ENCODE data around the gene CDX1. TPM values are rescaled to one million over a fixed set of nuclear protein-coding genes. Genes with fewer than 3 reads are reported as not detected.

CDX1 gene
- total and polyA plus RNA-seq, 12 donors, result 0.13 to 0.32 TPM; not detected in 10

DNA sequence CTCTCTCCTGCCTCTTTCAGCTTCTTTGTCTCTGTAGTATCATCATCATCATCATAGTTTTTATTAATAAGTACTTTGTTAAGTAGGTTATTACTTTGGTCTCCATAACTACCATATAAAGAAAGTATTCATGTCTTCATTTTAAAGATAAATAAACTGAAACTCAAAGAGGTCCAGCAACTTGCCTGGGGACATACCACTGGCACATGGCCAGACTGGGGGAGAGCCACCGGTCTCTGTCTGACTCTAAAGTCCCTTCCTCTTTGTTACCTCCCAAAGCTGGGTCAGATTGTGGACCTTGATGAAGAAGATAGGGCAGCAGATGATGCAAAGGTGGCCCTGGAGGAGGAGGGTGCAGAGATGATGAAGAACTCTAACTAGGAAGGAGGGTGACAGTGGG, 8.5 kb downstream of the CDX1 start:
- ATAC-seq, result no peak
- DNase-seq, result no peak
- no peaks in the 10 kb centered on the region for H3K9me3 ChIP-seq
- WGBS, 2 donors, result 41 to 62% methylated on average over 1 of the region's 1 CpG
- TF ChIP-seq, protein P1, sequence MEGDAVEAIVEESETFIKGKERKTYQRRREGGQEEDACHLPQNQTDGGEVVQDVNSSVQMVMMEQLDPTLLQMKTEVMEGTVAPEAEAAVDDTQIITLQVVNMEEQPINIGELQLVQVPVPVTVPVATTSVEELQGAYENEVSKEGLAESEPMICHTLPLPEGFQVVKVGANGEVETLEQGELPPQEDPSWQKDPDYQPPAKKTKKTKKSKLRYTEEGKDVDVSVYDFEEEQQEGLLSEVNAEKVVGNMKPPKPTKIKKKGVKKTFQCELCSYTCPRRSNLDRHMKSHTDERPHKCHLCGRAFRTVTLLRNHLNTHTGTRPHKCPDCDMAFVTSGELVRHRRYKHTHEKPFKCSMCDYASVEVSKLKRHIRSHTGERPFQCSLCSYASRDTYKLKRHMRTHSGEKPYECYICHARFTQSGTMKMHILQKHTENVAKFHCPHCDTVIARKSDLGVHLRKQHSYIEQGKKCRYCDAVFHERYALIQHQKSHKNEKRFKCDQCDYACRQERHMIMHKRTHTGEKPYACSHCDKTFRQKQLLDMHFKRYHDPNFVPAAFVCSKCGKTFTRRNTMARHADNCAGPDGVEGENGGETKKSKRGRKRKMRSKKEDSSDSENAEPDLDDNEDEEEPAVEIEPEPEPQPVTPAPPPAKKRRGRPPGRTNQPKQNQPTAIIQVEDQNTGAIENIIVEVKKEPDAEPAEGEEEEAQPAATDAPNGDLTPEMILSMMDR (IDR thresholded peaks at IDR 0.05), result no peak
- H3K27me3 ChIP-seq, result peaks cover 0 to 3% (median 0%) of the 10 kb centered on the region in 7 donors
- peaks cover under 1 to 24% (median 5%) of the 10 kb centered on the region in 9 donors for H3K4me1 ChIP-seq
- H3K27ac ChIP-seq, result no peak overlapping the region
- intact Hi-C loops (cut with DNase I), result loop anchor here in 1 of 10 donors (10.0 kb wide), 1 partner anchor 360 kb away; no protein-coding TSS in a partner anchor
- no peaks in the 10 kb centered on the region for H3K36me3 ChIP-seq
- no peak overlapping the region for H3K4me3 ChIP-seq

DNA sequence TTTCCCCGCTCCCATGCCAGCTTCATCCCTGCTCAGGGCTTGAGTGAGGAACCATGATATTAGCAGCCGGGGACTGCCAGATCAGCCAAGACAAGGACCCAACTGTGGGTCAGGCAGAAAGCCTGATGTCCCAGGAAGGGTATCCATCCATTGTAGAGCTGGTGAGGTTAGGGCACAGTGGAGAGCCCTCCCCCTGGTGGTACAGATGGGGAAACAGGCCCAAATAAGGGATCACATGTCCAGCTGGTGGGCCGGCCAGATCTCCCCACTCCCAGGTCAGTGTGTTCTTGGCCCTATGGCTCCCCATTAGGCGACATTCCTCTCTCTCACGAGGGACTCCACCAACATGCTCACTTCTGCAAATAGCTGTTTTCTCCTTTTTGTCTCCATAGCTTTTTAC, 9.0 kb downstream of the CDX1 start:
- DNase-seq (no peak), ATAC-seq (no peak)
- TF ChIP-seq, protein P1 (IDR thresholded peaks at IDR 0.05), result peak in 7 of 9 donors; percentile 18 to 40 (median 34)
- Histone ChIP-seq H3K27ac (peak overlapping the region in 2 of 10 donors; percentile 1 to 21), H3K4me1 (peaks cover 5 to 28% (median 10%) of the 10 kb centered on the region in 9 donors), H3K27me3 (no peaks in the 10 kb centered on the region), H3K36me3 (no peaks in the 10 kb centered on the region), H3K9me3 (no peaks in the 10 kb centered on the region), H3K4me3 (no peak overlapping the region)
- intact Hi-C loops (cut with DNase I), result loop anchor here in 1 of 10 donors (10.0 kb wide), 1 partner anchor 359 kb away; no protein-coding TSS in a partner anchor
- WGBS, 2 donors, result 78 to 80% methylated on average over 5 of the region's 5 CpGs

DNA sequence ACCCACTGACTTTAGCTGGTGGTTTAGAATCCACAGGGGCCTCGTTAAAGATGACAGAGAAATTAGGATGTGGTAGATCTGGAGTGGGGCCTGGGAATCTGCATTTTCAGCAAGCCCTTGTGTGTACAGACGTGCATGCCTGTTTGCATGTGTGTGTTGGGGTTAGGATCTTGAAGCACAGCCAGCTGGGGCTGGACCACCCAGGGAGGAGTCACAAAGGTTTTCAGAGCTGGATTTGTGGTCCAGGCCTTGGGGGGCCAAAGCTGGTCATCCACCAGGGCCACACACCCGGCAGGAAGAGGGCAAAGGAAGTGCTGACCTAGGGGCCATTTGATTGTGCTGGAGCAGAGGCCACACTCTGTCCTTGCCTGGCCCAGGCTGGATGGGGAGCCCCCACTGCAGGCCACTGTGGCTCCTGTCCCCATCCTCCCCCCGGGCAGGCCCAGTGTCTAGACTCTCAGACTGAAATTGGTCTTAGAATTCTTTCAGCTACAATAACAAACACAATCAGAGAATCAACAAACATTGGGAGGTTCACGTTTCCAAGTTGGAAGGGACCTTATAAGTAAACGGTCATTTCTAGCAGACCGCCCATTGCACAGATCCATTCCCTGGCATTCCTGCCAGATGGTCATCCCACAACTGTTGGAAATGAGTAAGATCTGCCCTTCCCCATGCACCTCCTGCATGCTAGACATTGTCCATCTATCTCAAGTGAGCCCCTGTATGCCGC, 10.3 kb downstream of the CDX1 start:
- intact Hi-C loops (cut with DNase I), result loop anchor here in 1 of 10 donors (10.0 kb wide), 1 partner anchor 358 kb away; no protein-coding TSS in a partner anchor
- TF ChIP-seq, protein P1 (IDR thresholded peaks at IDR 0.05), result no peak
- DNase-seq, result no peak
- no peak overlapping the region for H3K4me3 ChIP-seq
- no peaks in the 10 kb centered on the region for H3K27me3 ChIP-seq
- no peaks in the 10 kb centered on the region for H3K36me3 ChIP-seq
- ATAC-seq, result no peak
- peaks cover 13 to 42% (median 21%) of the 10 kb centered on the region in 9 donors for H3K4me1 ChIP-seq
- peak overlapping the region in 1 of 10 donors; percentile 19 for H3K27ac ChIP-seq
- 78 to 84% methylated on average over 8 of the region's 8 CpGs for WGBS, 2 donors
- no peaks in the 10 kb centered on the region for H3K9me3 ChIP-seq

DNA sequence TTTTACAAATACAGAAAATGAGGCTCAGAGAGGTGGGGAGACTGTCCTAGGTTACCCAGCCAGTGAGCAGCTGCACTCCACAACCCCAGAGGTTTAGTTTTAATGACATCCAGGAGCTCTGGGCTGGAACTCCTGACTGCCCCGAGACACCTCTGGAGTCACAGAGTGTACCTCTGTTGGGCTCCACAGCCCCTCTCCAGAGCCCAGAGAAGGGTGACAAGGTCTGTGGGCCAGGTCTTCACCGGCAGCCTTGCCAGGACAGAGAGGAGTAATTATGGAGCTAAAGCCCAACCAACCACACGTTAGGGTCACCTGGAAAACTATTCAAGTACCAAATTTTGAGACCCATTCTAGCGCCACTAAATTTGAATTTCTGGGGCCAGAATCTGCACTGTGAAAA, 11.1 kb downstream of the CDX1 start:
- Histone ChIP-seq H3K9me3 (no peaks in the 10 kb centered on the region), H3K4me1 (peaks cover 13 to 50% (median 21%) of the 10 kb centered on the region in 9 donors), H3K27me3 (no peaks in the 10 kb centered on the region), H3K4me3 (no peak overlapping the region), H3K27ac (peak overlapping the region in 2 of 10 donors; percentile 19 to 88), H3K36me3 (no peaks in the 10 kb centered on the region)
- TF ChIP-seq, protein P1 (IDR thresholded peaks at IDR 0.05), result no peak
- no peak for DNase-seq
- WGBS, 2 donors, result 57 to 65% methylated on average over 4 of the region's 4 CpGs
- intact Hi-C loops (cut with DNase I), result loop anchor here in 1 of 10 donors (10.0 kb wide), 1 partner anchor 357 kb away; no protein-coding TSS in a partner anchor
- no peak for ATAC-seq

All from heart right ventricle (tissue), 16 donors.